Ascending aorta (tissue), 2 donors: ENCODE data around the gene D2HGDH. TPM values are rescaled to one million over a fixed set of nuclear protein-coding genes. Genes with fewer than 3 reads are reported as not detected.
"Not testable (repeated sequence)": the region's sequence is repeated elsewhere in the genome, so short reads cannot be mapped to it uniquely, and the experiment has no call there.

Source experiments
- DNase-seq, 2 donors: peaks; one replicate each; pipeline ENCODE4 v3.0.0-alpha.2; 2019; ENCODE audit warnings: low spot score in 2 of 2
- H3K27ac ChIP-seq, 2 donors: fragments of 200-600 bp; sonication (generic); one replicate each; pipeline ENCODE4 v1.5.1; 2016 to 2017; ENCODE audit warnings: mild to moderate bottlenecking in 1 of 2
- H3K27me3 ChIP-seq: fragments of 200-600 bp; sonication (generic); one replicate; pipeline ENCODE4 v1.5.1; 2017
- H3K36me3 ChIP-seq, 2 donors: fragments of 200-600 bp; sonication (generic); one replicate each; pipeline ENCODE4 v1.5.1; 2016
- H3K4me1 ChIP-seq, 2 donors: fragments of 200-600 bp; sonication (generic); one replicate each; pipeline ENCODE4 v1.5.1; 2016 to 2017; ENCODE audit warnings: mild to moderate bottlenecking in 1 of 2
- H3K4me3 ChIP-seq, 2 donors: fragments of 200-600 bp; sonication (generic); one replicate each; pipeline ENCODE4 v1.5.1; 2016 to 2017; ENCODE audit warnings: mild to moderate bottlenecking in 1 of 2
- H3K9me3 ChIP-seq, 2 donors: fragments of 200-600 bp; sonication (generic); one replicate each; pipeline ENCODE4 v1.5.1; 2016
- CTCF ChIP-seq, 3 experiments: fragments of 200-600 bp in 2 of 3; fragments of 450-650 bp in 1 of 3; sonication (generic) in 2 of 3; IDR thresholded peaks; one replicate each; pipeline ENCODE4 v1.5.1; 2016 to 2019; ENCODE audit warnings: antibody characterized with exemption in 3 of 3, mild to moderate bottlenecking in 1 of 3, moderate library complexity in 1 of 3
- intact Hi-C: fragments of 100-400 bp; cut with DNase I; formaldehyde crosslinking; loops from one replicate; pipeline ENCODE4 v1.15.1; 2023
- total RNA-seq: library from RNA; depleted of rRNA; stranded (reverse); fragments of >200 nt; gene quantifications from one replicate; pipeline ENCODE4 v1.1.0, GENCODE V29; 2016

The D2HGDH gene
- total RNA-seq, 1 donor from 2014 or later = 22.2 TPM

- peaks cover under 1 to 6% of the 10 kb centered on the region in 2 donors for H3K4me1 ChIP-seq
- no peak for TF ChIP-seq CTCF (IDR thresholded peaks at IDR 0.05)
- no peaks in the 10 kb centered on the region for H3K9me3 ChIP-seq
- H3K27me3 ChIP-seq = no peaks in the 10 kb centered on the region
- no peak overlapping the region for H3K27ac ChIP-seq
- intact Hi-C loops = loop anchor here (10.0 kb wide), 1 partner anchor 384 kb away; the partner anchor contains the start of gene FARP2
- DNase-seq = no peak
- peaks cover 6 to 11% of the 10 kb centered on the region in 2 donors for H3K36me3 ChIP-seq
- H3K4me3 ChIP-seq = no peak overlapping the region
Observed at GRCh38 chr2:241739177-241739576, 4.7 kb downstream of the D2HGDH start.

GRCh38 chr2:241739651-241740050 lies 5.2 kb downstream of the D2HGDH start:
- intact Hi-C loops = loop anchor here (10.0 kb wide), 1 partner anchor 385 kb away; the partner anchor contains the start of gene FARP2
- peaks cover 10 to 16% of the 10 kb centered on the region in 2 donors for H3K36me3 ChIP-seq

GRCh38 chr2:241741016-241741415 lies 6.6 kb downstream of the D2HGDH start:
- peaks cover 17 to 30% of the 10 kb centered on the region in 2 donors for H3K36me3 ChIP-seq
- intact Hi-C loops = no loop called here
- DNase-seq = no peak
- H3K9me3 ChIP-seq = no peaks in the 10 kb centered on the region
- TF ChIP-seq CTCF (IDR thresholded peaks at IDR 0.05) = no peak
- no peaks in the 10 kb centered on the region for H3K4me1 ChIP-seq
- H3K27ac ChIP-seq = no peak overlapping the region
- no peak overlapping the region for H3K4me3 ChIP-seq
- H3K27me3 ChIP-seq = no peaks in the 10 kb centered on the region

More at GRCh38 chr2:241739651-241740050, 5.2 kb downstream of the D2HGDH start:
- Histone ChIP-seq H3K4me1 (peaks cover 0 to 6% of the 10 kb centered on the region in 2 donors), H3K27me3 (no peaks in the 10 kb centered on the region), H3K9me3 (no peaks in the 10 kb centered on the region), H3K4me3 (no peak overlapping the region), H3K27ac (no peak overlapping the region)
- no peak for DNase-seq
- TF ChIP-seq CTCF (IDR thresholded peaks at IDR 0.05) = no peak

GRCh38 chr2:241742320-241742939 lies 8.0 kb downstream of the D2HGDH start:
- H3K4me1 ChIP-seq = no peaks in the 10 kb centered on the region
- H3K4me3 ChIP-seq = no peak overlapping the region
- DNase-seq = no peak
- H3K9me3 ChIP-seq = no peaks in the 10 kb centered on the region
- no peaks in the 10 kb centered on the region for H3K27me3 ChIP-seq
- no peak overlapping the region for H3K27ac ChIP-seq
- TF ChIP-seq CTCF (IDR thresholded peaks at IDR 0.05) = no peak
- H3K36me3 ChIP-seq = peaks cover 17 to 32% of the 10 kb centered on the region in 2 donors
- intact Hi-C loops = no loop called here

- H3K27ac ChIP-seq, H3K27me3 ChIP-seq, intact Hi-C loops, DNase-seq, H3K4me1 ChIP-seq, H3K9me3 ChIP-seq, H3K4me3 ChIP-seq: not testable (repeated sequence)
- peaks cover 17 to 32% of the 10 kb centered on the region in 2 donors for H3K36me3 ChIP-seq
Observed at GRCh38 chr2:241743008-241743407, 8.6 kb downstream of the D2HGDH start.

DNA sequence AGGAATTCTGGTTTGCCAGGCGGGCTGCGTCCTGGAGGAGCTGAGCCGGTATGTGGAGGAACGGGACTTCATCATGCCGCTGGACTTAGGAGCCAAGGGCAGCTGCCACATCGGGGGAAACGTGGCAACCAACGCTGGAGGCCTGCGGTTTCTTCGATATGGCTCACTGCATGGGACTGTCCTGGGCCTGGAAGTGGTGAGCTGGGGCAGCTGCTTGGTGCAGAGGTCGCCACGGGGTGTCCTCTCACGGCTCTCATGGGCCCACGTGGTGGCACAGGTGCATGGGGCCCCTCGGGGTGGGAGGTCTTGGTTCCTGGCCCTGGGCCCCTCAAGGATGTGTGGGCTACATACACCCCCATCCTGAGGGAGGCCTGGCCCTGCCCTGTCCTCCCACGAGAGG lies 9.2 kb downstream of the D2HGDH start:
- no peak for DNase-seq
- intact Hi-C loops = no loop called here
- Histone ChIP-seq H3K36me3 (peaks cover 18 to 33% of the 10 kb centered on the region in 2 donors), H3K4me3 (no peak overlapping the region), H3K4me1 (no peaks in the 10 kb centered on the region), H3K27ac (no peak overlapping the region), H3K27me3 (no peaks in the 10 kb centered on the region), H3K9me3 (no peaks in the 10 kb centered on the region)
- TF ChIP-seq CTCF (IDR thresholded peaks at IDR 0.05) = no peak
